ENCODE data around the gene COL1A1.
A peak's percentile ranks its signal among the peaks of the same experiment; 100 is the strongest.

The COL1A1 gene

DNA sequence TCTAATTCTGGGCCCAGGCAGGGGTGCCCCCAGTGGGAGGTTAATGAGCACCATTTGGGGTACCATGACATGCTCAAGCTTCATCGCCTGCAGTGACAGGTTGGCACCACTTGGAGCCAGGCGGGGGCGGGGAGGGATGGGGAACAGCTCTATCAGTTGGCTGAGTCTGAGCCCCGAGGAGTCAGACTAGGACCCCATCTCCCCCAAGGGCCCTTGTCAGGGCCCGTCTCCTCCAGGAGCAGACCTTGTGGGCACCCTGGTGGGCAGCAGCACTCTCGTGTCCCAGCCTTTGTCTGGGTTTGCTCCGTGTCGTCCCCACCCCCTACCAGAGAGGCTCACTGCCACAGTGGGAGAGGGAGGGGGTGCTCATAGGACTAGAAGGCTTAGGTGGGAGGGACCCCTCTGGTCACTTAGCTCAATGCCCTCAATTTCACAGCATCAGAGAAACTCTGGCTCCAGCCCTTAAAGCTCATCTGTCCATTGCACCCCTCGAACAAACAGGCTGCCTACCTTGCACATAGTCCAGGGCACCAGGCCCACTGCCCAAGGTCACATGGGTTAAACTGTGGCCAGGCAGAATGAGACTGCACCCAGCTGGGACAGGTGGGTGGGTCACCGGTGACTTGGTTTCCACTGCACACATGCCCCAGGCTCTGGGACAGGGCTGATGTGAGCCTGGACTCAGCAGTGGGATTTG, 55.1 kb downstream of the COL1A1 start:
- peak overlapping the region; percentile 37; the same call in 1 of the 2 replicates for H3K27ac ChIP-seq (ENCODE audit: low read length)

DNA sequence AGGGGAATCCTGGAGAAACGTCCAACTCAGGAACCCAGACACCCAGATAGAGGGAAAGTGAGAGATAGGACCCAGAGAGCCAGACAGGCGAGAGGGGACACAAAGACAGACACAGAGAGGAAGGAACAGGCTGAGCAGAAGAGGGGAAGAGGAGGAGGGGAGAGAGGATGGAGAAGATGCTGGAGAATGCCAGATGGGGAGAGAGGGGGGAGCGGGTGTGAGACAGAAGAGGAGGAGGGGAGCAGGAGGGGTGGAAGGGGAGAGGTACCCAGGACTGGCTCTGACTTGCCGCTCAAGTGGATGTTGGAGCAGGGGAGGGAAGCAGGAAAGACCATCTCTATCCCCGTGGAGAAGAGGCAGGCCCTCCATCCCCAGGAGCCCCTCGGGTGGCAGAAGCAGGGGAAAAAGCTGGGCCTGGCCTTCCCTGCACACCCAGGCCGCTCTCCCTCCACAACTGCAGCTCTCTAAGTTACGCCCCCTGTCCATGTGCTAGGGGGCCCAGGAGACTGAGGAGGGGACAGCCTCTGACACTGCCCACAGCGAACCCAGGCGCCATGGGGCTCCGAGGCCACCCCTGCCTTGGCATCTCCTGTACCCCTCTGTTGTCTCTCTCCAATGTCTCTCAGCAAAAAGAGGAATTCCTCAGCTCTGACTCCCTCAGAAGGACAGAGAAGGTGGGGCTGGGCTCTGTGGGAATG, 55.8 kb downstream of the COL1A1 start:
- no peak for DNase-seq
- Histone ChIP-seq H3K36me3 (ENCODE audit: insufficient read depth, low read length) (peaks cover 58% of the 10 kb centered on the region), H3K9ac (ENCODE audit: low read depth, low read length) (no peak overlapping the region), H2AFZ (ENCODE audit: low read depth, low read length) (no peak overlapping the region), H3K79me2 (ENCODE audit: insufficient read depth, low read length) (peaks cover 46% of the 10 kb centered on the region), H3K27ac (ENCODE audit: low read length) (no peak overlapping the region), H4K20me1 (ENCODE audit: insufficient read depth, low read length) (peaks cover 72% of the 10 kb centered on the region), H3K4me3 (ENCODE audit: low read depth in 1 of 2, low read length in 2 of 2) (no peak overlapping the region), H3K4me2 (ENCODE audit: insufficient read depth, low read length) (peak overlapping the region; percentile 88; the same call in 1 of the 2 replicates), H3K9me3 (ENCODE audit: insufficient read depth, low read length, severe bottlenecking) (no peaks in the 10 kb centered on the region), H3K4me1 (ENCODE audit: insufficient read depth, low read length) (peaks cover 56% of the 10 kb centered on the region), H3K27me3 (ENCODE audit: insufficient read depth, low read length, poor library complexity) (no peaks in the 10 kb centered on the region)
- no peak for TF ChIP-seq EZH2 (IDR thresholded peaks at IDR 0.05; ENCODE audit: borderline replicate concordance, low read depth, low read length, severe bottlenecking)
- TF ChIP-seq, protein P1, sequence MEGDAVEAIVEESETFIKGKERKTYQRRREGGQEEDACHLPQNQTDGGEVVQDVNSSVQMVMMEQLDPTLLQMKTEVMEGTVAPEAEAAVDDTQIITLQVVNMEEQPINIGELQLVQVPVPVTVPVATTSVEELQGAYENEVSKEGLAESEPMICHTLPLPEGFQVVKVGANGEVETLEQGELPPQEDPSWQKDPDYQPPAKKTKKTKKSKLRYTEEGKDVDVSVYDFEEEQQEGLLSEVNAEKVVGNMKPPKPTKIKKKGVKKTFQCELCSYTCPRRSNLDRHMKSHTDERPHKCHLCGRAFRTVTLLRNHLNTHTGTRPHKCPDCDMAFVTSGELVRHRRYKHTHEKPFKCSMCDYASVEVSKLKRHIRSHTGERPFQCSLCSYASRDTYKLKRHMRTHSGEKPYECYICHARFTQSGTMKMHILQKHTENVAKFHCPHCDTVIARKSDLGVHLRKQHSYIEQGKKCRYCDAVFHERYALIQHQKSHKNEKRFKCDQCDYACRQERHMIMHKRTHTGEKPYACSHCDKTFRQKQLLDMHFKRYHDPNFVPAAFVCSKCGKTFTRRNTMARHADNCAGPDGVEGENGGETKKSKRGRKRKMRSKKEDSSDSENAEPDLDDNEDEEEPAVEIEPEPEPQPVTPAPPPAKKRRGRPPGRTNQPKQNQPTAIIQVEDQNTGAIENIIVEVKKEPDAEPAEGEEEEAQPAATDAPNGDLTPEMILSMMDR (IDR thresholded peaks at IDR 0.05; ENCODE audit: borderline replicate concordance, extremely low read depth, low read length, poor library complexity, severe bottlenecking) = no peak
- ATAC-seq (ENCODE audit: insufficient read depth, low read depth) = no peak

More for the DNA sequence above, 55.1 kb downstream of the COL1A1 start:
- Histone ChIP-seq H3K9ac (ENCODE audit: low read depth, low read length) (peak overlapping the region; percentile 89), H3K4me3 (ENCODE audit: low read depth in 1 of 2, low read length in 2 of 2) (peak overlapping the region in 1 of 2 experiments; percentile 72; a peak in 2 of 4 replicates), H2AFZ (ENCODE audit: low read depth, low read length) (no peak overlapping the region), H3K4me2 (ENCODE audit: insufficient read depth, low read length) (peak overlapping the region; percentile 88), H3K36me3 (ENCODE audit: insufficient read depth, low read length) (peaks cover 52% of the 10 kb centered on the region), H3K79me2 (ENCODE audit: insufficient read depth, low read length) (peaks cover 46% of the 10 kb centered on the region), H3K27me3 (ENCODE audit: insufficient read depth, low read length, poor library complexity) (no peaks in the 10 kb centered on the region), H3K4me1 (ENCODE audit: insufficient read depth, low read length) (peaks cover 54% of the 10 kb centered on the region), H4K20me1 (ENCODE audit: insufficient read depth, low read length) (peaks cover 72% of the 10 kb centered on the region), H3K9me3 (ENCODE audit: insufficient read depth, low read length, severe bottlenecking) (no peaks in the 10 kb centered on the region)
- TF ChIP-seq, protein P1 (IDR thresholded peaks at IDR 0.05; ENCODE audit: borderline replicate concordance, extremely low read depth, low read length, poor library complexity, severe bottlenecking) = no peak
- TF ChIP-seq EZH2 (IDR thresholded peaks at IDR 0.05; ENCODE audit: borderline replicate concordance, low read depth, low read length, severe bottlenecking) = no peak
- ATAC-seq (ENCODE audit: insufficient read depth, low read depth) = no peak
- DNase-seq = no peak

DNA sequence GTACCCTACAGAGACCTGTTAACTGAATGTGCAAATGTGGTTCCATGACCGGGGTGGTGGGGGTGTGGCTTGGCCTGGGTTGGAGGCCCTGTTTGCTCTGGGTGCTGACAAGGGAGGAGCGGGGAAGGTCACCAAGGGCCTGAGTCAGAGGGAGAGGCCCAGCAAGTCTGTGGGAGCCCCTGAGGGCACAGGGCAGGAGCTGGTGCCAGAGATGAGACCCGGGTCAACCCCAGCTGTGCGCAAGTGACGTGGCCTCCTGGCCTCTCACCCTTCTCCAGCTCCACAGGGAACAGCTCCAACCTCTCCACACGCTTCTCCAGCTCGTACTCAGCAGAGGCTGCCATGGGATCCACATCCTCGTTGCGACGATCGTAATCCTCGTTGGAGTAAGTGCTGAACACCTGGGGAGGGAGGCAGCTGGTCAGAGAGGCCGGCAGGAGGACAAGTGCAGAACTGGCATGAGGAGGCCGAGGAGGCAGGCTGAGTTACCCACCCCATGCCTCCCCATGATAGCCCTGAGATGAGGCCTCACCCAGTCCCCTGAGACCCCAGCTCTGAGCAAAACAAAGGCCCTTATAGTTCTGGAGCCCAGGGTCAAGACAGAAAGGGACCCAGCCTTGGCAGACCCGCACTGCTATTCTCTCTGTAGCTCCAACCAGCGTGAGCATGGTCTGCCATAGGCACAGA, 56.4 kb downstream of the COL1A1 start:
- Histone ChIP-seq H3K4me3 (ENCODE audit: low read depth in 1 of 2, low read length in 2 of 2) (no peak overlapping the region), H3K79me2 (ENCODE audit: insufficient read depth, low read length) (peaks cover 39% of the 10 kb centered on the region), H4K20me1 (ENCODE audit: insufficient read depth, low read length) (peaks cover 78% of the 10 kb centered on the region)

More for the DNA sequence above, 56.4 kb downstream of the COL1A1 start:
- H3K9ac ChIP-seq (ENCODE audit: low read depth, low read length) = no peak overlapping the region
- peaks cover 63% of the 10 kb centered on the region for H3K4me1 ChIP-seq (ENCODE audit: insufficient read depth, low read length)
- H3K27ac ChIP-seq (ENCODE audit: low read length) = no peak overlapping the region
- H3K4me2 ChIP-seq (ENCODE audit: insufficient read depth, low read length) = peak overlapping the region; percentile 88; the same call in 1 of the 2 replicates
- DNase-seq (no peak), ATAC-seq (ENCODE audit: insufficient read depth, low read depth) (no peak)
- no peaks in the 10 kb centered on the region for H3K9me3 ChIP-seq (ENCODE audit: insufficient read depth, low read length, severe bottlenecking)
- H2AFZ ChIP-seq (ENCODE audit: low read depth, low read length) = no peak overlapping the region
- H3K36me3 ChIP-seq (ENCODE audit: insufficient read depth, low read length) = peaks cover 65% of the 10 kb centered on the region
- no peak for TF ChIP-seq EZH2 (IDR thresholded peaks at IDR 0.05; ENCODE audit: borderline replicate concordance, low read depth, low read length, severe bottlenecking)
- TF ChIP-seq, protein P1 (IDR thresholded peaks at IDR 0.05; ENCODE audit: borderline replicate concordance, extremely low read depth, low read length, poor library complexity, severe bottlenecking) = no peak
- no peaks in the 10 kb centered on the region for H3K27me3 ChIP-seq (ENCODE audit: insufficient read depth, low read length, poor library complexity)

Data from DND-41 (cell line).